GM19238 (cell line): Measurements from ENCODE around the gene ST3GAL2.
"Not testable (repeated sequence)": the region's sequence is repeated elsewhere in the genome, so short reads cannot be mapped to it uniquely, and the experiment has no call there.

Experiments
- DNase-seq: peaks from one replicate; pipeline ENCODE4 v3.0.0; 2011; ENCODE audit warnings: low spot score; ENCODE audit not compliant: insufficient read length

ST3GAL2 gene

GRCh38 chr16:70467608-70468007, 28.7 kb upstream of the ST3GAL2 start:
- no peak for DNase-seq

DNA sequence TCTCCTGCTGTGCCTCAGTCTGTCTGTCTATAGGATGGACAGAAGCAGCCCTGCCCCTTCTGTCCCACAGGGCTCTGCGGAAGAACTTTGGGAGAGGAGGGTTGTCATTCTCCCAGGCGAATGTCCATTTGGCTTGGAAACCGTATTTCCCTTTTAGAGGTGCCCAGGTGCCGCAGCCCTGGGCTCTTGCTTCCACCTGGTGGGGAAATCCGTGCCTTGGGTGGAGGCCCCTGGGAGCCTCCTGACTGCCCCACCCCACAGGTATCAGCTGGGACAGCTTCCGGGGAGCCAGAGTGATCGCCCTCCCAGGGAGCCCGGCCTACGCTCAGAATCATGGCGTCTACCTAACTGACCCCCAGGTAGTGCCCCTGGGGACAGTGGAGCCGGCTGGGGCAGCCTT, 28.2 kb upstream of the ST3GAL2 start:
- DNase-seq: no peak

DNA sequence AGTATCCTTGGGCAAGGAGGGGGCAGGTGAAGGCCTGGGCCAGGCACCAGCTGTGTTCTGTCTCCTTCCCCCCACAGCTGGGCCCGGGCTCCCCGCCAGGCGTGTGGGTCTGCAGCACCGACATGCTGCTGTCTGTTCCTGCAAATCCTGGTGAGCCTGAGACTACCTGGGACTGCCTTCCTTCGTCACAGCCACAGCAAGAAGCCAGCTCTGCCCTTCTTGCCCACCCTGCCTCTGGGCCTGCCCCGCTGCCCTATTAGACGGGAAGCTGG, 27.8 kb upstream of the ST3GAL2 start:
- no peak for DNase-seq

DNA sequence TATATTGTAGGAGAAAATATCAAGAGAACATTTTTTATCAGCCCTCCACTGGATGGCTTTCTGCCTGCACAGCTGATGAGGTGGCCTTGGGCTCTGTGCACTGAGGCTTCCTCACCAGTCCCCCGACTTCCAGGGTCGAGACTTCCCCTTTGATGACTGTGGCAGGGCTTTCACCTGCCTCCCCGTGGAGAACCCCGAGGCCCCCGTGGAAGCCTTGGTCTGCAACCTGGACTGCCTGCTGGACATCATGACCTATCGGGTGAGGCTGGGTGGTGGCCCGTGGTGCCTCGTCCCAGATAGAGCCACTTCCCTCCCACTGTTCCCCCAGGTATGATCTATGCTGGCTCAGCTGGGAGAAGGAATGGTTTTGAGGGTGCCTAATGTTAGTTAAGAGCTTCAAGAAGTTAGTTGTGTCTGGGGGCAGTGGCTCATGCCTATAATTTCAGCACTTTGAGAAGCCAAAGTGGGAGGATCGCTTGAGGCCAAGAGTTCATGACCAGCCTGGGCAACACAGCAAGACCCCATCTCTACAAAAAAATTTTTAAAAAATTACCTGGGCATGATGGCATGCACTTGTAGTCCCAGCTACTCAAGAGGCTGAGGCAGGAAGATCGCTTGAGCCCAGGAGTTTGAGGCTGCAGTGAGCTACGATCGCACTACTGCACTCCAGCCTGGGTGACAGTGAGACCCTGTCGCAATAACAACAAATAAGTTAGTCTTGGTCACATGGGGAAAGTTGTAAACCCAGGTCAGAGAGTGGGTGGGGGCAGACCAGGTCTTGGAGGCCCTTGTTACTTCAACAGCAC, 27.3 kb upstream of the ST3GAL2 start:
- DNase-seq: no peak

- no peak for DNase-seq
Observed at GRCh38 chr16:70463235-70463634, 24.3 kb upstream of the ST3GAL2 start.

DNA sequence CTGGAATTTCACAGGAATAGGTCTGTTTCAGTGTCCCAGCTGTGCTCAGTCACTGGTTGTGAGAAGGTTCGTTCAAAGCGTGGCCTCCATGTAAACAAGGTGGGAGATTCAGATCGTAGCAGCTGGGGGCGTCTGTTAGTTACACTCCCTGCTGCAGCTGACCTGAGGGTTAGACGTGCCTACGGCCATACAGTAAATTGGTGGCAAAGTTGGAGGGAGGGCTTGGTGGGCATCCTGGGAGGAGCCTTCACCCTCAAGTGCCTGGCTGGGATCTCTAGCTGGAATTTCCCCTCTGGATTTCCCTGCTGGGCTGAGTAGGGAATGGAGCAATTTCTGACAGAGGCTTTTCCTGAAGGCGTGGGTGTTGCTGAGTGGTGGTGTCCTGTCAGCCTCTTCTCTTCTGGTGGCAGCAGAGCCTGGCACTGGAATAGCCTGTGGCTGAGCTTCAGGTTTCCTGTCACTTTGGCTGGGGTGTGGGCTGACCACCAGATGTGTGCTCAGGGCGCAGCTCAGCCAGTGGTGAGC, 21.9 kb upstream of the ST3GAL2 start:
- DNase-seq: no peak

- no peak for DNase-seq
Observed at GRCh38 chr16:70457446-70458166, 18.7 kb upstream of the ST3GAL2 start.

DNA sequence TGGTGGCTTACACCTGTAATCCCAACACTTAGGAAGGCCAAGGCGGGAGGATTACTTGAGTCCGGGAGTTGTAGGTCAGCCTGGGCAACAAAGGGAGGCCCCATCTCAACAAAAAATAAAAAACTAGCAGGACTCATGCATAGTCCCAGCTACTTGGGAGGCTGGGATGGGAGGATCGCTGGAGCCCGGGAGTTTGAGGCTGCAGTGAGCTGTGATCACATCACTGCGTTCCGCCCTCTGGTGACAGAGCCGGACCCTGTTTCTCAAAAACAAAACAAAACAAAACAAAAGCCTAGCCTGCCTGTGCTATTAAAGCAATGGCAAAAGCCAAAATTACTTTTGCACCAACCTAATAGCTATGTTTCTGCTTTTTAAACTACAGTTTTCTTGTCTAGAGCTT, 17.0 kb upstream of the ST3GAL2 start:
- no peak for DNase-seq

- DNase-seq: peak; percentile 85
Observed at GRCh38 chr16:70454222-70455034, 15.5 kb upstream of the ST3GAL2 start, which contains the start of gene FCSK. Gene FCSK, plus strand, starts transcription at chr16:70454595. Its CDS starts 8,596 bp downstream, at chr16:70463191.

DNA sequence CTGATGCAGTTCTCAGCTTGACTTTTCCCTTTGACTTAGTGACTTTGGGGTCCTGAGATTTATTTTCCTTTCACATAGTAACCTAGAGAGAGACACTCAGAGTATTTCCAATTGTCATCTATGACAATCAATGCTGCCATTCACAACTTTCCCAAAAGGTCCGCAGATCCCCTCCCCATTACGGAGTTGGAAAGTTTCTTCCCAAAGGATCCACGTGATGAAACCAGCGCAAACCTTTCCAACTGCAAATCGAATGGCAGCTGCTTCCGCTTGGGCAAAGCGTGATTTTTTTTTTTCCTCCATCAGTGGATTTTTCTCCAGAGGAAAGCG, 15.0 kb upstream of the ST3GAL2 start:
- no peak for DNase-seq

DNA sequence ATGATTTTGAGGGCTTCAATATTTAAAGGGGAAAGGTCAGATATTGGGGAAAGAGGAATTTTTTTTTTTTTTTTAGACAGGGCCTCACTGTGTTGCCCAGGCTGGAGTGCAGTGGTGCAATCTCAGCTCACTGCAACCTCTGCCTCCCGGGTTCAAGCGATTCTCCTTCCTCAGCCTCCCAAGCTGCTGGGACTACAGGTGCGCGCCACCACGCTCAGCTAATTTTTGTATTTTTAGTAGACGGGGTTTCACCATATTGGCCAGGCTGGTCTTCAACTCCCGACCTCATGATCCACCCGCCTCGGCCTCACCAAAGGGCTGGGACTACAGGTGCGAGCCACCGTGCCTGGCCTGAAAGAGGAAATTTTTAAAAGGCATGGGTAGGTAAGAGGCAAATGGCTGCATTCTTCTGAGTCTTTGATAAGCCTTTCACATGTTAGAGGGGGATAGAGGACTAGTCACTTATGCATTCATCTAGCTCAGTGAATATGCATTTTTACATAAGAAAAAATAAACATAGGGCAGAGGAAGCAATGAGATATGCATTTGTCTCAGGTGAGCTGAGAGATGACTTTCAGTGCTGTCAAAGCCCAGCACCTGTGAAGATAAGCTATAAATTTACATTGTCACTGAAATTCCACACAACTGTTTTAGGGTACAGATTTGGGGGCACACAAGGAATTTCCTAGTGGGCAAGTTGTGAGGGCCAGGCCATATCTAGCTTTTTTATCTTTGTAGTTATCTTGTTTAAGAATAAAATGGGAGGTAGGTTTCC, 14.4 kb upstream of the ST3GAL2 start:
- no peak for DNase-seq

DNA sequence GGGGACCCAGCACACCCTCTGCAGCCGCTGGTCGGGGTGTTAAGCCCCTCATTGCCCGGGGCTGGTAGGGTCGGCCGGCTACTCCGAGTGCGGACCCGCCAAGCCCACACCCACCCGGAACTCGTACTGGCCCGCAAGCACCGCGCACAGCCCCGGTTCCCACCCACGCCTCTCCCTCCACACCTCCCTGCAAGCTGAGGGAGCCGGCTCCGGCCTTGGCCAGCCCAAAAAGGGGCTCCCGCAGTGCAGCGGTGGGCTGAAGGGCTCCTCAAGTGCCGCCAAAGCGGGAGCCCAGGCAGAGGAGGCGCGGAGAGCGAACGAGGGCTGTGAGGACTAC, 12.1 kb upstream of the ST3GAL2 start:
- DNase-seq: not testable (repeated sequence)

DNA sequence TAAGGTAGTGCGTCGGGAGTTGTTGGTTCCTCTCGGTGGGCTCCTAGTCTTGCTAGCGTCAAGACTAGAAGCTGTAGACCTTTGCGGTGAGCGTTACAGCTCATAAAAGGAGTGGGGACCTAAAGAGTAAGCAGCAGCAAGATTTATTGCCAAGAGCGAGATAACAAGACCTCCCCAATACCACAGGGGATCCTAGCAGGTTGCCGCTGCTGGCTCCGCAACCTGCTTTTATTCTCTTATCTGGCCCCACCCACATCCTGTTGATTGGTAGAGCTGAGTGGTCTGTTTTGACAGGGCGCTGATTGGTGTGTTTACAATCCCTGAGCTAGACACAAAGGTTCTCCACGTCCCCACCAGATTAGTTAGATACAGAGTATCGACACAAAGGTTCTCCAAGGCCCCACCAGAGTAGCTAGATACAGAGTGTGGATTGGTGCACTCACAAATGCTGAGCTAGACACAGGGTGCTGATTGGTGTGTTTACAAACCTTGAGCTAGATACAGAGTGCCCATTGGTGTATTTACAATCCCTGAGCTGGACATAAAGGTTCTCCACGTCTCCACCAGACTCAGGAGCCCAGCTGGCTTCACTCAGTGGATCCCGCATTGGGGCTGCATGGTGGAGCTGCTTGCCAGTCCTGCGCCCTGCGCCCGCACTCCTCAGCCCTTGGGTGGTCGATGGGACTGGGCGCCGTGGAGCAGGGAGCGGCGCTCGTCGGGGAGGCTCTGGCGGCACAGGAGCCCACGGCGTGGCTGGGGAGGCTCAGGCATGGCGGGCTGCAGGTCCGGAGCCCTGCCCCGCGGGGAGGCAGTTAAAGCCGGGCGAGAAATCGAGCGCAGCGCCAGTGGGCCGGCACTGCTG, 11.5 kb upstream of the ST3GAL2 start:
- not testable (repeated sequence) for DNase-seq

- DNase-seq: no peak
Observed at GRCh38 chr16:70448075-70448474, 9.2 kb upstream of the ST3GAL2 start.

DNA sequence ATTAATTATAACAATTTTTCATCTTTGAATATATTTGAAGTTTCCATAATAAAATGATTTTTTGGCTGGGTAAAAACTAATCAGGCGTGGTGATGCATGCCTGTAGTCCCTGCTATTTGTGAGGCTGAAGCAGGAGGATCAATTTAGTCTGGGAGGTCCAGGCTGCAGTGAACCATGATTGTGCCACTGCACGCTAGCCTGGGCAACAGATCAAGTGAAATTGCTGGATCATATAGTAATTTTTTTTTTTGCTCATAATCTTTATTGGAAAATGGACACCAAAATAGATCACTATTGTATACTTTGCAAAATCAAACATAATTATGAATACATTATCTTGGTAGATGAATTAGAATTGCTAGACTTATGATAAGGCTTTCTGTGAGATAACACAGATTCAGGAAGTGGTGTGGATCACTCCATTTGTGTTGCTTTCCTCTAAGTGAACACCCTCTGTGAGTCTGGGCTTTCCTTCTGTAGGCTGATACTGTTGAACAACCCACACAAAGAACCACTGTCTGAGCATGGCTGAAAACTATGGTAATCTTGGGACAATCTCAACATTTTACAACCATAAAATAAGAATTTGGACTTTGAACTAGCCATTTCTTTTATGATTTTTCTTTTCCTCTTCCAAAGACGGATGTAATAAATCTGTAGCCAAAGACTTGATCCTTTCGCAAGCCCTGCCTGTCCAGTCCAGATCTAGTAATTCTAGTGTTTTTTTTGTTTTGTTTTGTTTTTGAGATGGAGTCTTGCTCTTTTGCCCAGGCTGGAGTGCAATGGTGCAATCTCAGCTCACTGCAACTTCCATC, 5.6 kb upstream of the ST3GAL2 start:
- no peak for DNase-seq

DNA sequence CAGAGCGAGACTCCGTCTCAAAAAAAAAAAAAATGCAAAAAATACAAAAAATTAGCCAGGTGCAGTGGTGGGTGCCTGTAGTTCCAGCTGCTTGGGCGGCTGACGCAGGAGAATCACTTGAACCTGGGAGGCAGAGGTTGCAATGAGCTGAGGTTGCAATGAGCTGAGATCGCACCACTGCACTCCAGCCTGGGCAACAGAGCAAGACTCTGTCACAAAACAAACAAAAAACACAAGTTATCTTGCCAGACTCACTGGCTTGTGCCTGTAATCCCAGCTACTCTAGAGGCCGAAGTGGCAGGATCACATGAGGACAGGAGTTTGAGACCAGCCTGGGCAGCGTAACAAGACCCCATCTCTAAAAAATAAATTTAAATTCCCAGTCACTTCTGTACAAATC, 3.4 kb upstream of the ST3GAL2 start:
- DNase-seq: no peak

- DNase-seq: no peak
Observed at GRCh38 chr16:70441406-70441990, 2.6 kb upstream of the ST3GAL2 start.

- DNase-seq: no peak
Observed at GRCh38 chr16:70440009-70440692, 1.3 kb upstream of the ST3GAL2 start.

DNA sequence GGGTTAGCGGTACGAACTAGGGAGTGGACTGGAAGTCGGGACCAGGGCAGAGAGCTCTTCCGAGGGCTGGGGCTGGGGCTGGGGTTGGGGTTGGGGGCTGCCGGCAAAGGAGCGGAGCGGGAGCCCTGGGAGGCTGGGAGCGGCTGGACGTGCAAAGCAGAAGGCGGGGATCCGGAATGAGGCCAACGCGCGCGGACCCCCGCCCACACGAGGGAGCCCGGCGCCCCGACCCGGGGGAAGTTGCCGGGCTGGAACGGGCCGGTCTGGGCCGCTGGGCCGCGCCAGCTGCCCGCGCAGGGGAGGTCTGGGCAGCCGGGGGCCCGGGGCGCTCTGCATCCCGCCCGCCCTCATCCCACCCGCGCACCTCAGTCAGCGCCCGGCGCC, 323 bp downstream of the ST3GAL2 start:
- no peak for DNase-seq
